Superior temporal gyrus (tissue), 1 donor: ENCODE data around the gene CACNA2D4.
A peak's percentile ranks its signal among the peaks of the same experiment; 100 is the strongest.

Source experiments
- DNase-seq: peaks from one replicate; pipeline ENCODE4 v3.0.0-alpha.2; 2016; ENCODE audit errors: extremely low spot score

CACNA2D4 gene

DNA sequence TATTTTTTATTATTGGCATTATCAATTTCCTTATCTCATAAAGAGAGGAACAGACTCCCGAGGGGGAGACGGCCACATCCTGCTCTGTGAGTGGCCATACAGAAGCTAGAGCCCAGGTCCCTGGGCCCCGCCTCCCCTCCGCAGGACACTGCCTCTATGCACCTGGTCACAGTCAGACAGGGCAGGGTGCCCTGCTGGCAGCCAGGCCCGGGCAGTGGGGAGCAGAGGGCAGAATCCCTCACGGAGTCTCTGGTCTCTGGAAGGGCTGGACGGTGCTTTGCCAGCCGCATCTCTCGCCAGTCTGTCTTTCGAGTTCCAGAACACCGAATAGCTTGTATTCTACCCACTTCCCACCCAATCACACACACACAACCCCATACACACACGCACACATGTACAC, 16.4 kb upstream of the CACNA2D4 start:
- DNase-seq, result no peak

DNA sequence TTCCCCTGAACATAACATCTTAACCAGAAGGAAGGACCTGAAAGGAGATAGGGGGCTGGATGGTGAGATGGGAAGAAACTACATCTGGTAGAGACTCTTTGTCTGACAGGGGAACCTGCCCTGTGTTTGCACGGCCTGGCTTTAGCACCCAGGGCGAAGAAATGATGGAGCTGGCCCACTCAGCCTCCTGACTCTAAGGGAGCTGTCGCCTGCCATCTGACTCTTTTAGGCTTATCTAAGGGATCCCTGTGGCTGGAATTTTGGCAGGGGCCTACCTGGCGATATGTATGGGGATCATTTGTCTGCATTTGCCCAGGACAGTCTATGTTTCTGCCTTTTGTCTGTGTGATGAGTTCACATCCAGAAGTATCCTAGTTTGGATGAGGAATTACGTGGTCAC, 15.6 kb upstream of the CACNA2D4 start:
- no peak for DNase-seq

DNA sequence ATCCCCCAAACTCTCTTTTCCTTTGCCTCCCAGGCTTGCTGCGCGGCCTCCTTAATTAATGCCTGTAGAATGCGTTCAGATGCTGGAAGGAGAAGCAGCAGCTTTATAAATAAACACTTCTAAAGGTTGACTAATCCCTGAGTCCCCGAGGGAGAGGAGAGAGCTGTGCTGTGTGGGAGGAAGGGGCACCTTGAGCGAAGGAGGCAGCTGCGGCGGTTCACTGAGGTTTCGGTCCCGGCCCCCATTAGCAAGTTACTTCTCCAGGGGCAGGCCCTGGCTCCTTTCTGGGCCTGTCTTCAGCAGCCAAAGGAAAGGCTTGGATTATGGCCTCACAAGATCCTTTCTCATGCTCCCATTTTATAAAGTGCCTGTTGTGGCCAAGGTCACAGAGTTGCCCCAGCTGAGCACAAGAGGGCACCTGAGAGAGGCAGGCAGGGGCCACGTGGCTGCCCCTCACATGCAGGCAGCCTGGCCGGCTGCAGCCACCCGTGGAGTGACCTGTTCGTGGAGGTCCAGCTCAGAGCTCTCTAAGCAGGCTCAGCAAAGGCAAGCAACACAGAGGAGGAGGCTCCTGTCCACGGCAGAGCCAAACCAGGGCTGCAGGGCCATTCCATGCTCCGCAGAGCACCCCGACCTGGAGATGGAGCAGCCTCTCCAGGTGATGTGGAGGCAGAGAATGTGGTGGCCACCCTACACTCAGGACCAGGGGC, 15.0 kb upstream of the CACNA2D4 start:
- DNase-seq, result no peak

DNA sequence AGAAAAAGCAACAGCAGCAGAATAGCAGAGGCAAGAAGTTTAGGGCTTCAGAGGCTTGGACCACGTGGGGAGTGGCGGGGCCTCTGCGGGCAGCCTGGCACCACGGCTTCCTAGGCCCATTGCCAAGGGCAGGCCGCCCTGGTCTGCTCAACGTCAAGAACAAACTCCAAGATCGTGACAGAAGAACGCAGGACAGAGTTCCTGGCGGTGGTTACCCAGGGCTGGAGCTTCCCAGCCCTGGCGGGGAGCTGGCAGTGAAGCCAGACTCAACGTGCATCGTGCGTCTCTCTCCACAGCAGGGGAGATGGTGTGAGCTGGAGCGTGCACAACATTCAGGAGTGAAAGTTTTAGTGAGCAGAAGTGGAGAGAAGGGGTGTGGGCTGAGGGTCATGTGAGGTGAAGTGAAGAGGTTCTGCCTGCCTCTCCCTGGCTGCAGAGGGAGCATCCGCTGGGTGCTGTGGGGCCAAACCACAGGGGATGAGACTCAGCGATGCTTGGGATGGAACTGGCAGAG, 13.9 kb upstream of the CACNA2D4 start:
- DNase-seq, result peak; percentile 59

DNA sequence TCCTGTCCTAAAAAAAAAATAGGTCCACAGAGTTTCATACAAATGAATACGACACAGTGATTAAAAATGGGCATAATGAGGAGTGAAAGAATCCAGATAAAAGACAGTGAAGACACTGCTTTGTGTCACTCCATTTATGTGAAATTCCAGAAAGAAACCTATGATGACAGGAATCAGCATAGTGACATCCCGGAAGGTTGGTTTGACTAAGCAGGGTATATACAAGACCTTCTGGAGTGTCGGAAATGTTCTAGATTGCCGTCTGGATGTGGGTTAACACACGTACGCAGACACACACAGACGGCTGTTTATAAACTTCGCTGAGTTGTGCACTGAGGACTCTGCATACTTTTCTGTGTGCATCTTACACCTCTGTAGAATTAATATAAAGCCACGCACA, 13.2 kb upstream of the CACNA2D4 start:
- DNase-seq, result no peak

DNA sequence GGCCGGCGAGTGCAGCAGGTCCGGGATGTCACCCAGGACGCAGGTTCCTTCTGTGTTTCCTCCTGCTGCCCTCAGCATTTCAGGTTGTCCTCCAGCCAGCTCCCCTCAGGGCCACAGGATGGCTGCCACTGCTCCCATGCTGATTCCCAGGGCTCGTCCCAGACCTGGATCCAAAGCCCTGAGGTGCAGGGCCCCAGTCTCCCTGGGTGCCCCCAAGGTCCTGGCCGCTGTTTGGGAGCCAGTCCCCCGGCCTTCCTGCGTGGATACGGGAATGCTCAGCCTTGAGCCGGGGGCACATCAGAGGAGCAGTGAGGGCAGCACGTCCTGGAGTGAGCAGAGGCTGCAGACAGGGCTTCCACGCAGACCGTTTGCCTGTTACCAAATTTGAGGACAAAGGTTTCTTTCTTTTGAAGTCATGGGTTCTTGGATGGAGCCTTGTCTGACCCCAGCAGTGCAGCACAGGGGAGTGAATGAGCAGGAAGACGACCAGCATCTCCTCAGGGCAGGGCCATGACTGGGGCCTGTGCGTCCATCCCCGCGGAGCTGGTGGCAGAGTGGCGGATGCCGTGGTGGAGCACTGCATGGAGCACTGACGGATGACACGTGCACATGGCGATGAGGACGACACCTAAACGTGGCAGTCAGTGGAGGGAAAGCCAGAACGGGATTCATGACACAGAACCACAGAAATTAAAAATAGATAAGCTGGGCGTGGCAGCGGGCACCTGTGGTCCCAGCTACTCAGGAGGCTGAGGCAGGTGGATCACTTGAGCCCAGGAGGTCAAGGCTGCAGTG, 12.5 kb upstream of the CACNA2D4 start:
- DNase-seq, result no peak

DNA sequence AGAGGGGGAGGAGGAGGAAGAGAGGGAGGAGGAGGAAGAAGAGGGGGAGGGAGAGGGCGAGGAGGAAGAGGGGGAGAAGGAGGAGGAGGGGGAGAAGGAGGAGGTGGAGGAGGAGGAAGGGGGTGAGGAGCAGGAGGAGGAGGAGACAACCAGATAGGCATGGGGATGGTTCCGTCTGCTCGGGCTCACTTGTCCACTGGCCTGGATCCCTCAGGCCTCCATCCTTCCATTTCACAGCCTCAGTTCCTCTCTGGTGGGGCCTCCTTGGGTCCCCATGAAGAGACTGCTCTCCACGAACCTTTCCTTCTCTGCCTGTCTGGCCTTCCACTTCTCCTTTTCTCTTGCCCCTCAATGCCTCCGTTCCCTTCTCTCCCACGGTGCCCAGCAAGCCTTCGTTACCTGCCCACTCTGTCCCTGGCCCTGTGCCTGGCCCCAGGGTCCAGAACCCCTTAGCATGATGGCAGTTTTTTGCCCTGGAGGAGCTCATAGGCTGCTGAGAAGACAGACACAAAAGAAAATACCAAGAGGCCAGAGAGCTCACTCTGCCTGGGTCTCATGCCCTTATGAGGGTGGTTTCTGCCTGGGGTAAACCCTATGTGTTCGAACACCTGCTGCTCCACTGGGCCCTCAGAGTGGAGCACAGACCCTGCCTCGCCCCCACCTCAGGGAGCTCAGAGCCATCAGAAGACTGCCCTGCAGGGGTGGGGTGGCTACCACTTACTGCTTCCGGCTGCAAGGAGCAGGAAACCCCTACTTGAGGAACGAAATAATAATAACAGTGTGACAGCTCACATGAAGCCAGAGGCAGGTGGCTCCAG, 11.7 kb upstream of the CACNA2D4 start:
- DNase-seq, result no peak

DNA sequence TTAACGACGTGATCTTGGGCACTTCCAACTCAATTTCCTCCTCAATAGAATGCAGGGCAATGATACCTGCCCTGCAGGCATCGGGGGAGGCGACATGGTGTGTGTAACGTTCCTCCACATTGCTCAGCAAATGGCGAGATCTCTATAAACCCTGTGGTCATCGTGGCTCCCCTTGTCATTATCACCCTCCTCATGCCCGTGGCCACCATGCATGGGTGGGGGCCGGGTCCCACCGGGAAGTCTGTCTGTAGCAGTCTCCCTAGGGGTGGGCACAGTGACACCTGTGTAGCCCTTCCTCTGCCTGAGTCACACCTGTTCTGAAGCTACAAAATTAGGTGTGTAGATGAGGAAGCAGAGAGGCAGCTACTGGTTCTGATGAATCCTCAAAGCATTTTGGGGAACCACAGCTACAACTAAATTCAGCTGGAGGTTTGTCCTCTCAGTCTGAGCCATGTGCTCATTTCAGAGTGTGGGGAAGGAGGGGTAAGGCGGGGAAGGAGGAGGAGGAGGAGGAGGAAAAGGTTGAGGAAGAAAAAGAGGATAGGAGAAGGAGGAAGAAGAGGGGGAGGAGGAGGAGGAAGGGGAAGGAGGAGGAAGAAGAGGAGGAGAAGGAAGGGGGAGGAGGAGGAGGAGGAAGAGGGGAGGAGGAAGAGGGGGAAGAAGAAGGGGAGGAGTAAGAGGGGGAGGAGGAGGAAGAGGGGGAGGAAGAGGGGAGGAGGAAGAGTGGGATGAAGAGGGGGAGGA, 11.0 kb upstream of the CACNA2D4 start:
- DNase-seq, result no peak

DNA sequence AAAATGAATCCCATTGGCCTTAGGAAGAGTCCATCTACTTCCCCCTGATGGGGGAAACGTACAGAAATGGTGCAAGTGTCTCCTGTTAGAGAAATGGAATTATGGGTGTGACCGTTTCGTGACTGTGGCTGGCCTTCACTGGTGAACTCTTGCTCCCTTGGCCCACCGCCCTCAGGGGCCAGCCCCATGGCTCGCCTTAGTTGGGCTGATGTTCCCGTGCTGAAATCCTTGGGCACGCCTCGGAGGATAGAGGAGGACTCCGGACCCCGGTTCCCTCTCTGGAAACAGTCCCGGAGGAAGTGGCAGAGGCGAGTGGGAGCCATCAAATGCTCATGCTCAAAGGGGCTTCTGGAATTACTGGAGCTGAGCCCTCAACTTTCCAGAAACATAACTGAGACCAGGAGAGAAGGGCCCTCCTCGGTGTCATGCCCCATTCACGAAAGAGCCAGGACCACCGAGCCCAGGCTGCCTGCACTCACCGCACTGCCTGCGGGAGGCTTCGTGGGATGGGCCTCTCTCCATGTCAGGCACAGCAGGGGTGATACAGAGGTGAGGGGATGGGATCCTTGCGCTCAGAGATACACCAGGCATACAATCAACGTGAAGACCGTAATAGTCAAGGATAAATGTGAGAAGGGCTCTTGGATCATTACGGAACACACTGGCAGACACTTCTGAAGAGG, 10.1 kb upstream of the CACNA2D4 start:
- no peak for DNase-seq

DNA sequence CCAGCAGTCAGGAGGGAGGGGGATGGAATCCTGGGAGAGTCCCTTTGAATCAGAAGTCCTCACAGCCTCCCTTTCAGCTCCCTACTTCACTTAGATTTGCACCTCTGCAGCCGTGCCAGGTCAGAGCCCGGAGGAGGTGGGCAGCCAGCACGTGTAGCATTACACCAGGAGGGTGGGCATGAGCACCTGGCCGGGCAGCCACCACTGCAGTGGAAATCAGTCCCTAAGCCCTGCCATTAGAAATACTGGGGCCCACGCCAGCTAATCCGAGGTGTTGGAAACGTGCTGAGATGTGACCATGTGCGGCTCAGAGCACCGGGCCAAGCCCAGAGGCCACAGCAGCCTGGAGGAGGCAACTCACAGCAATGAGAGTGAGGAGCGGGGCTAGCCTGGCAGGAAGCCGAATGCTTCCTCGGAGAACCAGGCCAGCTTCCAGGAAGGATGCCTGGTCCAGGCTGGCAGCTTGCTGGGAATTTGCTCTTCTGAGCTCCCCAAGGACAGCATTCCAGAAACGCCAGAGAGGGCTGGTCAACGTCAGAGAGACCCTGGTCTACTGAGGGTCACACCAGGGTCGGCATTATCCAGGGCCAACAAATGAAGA, 9.4 kb upstream of the CACNA2D4 start:
- no peak for DNase-seq

DNA sequence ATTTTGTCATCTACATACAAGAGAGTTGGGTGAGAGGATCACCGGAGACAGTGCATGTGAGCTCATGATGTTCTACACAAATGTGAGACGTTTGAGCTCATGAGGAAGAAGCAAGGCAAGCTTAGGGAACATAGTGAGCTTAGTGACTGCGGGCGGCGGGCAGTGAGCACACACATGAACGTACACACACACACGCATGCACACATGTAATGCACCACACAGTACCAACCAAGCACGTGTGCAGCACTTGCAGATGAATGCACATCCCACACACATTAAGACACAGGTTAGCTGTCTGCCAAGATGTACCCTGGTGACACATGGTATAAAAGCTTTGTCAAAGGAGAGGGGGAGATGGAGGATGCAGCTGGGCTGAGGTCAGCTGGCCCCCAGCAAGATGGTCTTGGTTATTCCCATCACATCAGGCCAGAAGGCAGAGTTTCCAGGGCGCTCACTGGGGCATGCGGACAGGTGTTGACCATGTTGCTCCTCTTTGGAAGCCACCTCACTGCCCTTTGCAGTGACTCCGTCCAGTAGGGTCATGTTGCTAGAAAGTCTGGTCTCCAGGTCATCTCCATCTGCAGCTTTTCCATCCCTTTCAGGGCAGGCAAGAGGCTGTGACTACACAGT, 8.7 kb upstream of the CACNA2D4 start:
- no peak for DNase-seq

DNA sequence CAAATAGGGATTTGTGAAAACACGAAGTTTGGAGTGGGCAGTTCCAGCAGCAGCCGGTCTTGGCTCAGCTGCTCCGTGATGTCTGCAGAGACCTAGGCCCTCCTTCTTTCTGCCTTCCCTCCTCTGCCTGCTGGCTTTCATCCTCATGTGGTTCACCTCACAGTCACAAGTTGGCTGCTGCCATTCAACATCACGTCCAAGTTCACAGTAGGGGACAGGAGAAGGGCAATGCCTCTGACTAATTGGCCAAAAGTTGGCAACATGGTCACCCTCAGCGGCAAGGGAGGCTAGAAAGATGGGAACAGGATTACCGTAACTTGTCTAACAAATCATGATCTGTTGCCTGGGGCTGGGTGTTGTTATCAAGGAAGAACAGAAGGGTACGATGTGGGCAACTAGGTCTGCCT, 7.8 kb upstream of the CACNA2D4 start:
- DNase-seq, result no peak

DNA sequence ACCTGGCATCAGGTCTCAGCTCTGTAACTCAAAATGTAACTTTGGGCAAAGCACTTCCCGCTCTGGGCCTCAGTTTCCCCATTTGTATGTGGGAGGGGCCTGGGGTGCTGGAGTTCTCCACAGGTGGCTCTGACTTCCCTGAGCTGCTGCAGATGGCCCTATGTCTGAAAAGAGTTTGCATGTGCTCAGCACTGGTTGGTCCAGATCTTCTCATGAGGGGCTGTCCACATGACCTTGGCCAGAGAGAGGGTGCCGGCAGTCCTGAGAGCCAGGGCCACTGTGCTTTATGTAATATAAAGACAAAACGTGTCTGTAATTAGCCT, 7.2 kb upstream of the CACNA2D4 start:
- no peak for DNase-seq

DNA sequence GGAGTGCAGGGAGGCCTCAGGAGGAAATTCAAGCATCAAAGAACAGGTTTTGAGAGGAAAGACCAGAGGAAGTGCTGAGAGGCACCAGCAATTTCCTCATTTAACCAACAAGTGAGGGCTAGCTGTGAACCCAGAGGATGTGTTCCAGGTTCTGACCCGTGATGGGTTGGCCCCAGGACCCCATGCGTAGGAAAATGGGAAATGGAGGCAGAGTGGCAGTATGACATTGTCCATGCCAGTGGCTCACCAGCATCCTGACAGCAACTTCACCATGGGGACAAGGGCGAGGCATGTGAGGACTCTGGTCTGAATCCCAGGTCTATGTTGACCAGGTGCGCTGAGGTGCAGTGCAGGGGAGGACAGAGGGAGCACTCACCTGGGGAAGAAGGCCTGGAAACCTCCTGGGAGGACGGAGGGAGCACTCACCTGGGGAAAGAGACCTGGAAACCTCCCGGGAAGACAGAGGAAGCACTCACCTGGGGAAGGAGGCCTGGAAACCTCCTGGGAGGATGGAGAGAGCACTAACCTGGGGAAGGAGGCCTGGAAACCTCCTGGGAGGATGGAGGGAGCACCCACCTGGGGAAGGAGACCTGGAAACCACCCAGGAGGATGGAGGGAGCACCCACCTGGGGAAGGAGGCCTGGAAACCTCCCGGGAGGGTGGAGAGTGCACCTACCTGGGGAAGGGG, 6.7 kb upstream of the CACNA2D4 start:
- DNase-seq, result no peak

DNA sequence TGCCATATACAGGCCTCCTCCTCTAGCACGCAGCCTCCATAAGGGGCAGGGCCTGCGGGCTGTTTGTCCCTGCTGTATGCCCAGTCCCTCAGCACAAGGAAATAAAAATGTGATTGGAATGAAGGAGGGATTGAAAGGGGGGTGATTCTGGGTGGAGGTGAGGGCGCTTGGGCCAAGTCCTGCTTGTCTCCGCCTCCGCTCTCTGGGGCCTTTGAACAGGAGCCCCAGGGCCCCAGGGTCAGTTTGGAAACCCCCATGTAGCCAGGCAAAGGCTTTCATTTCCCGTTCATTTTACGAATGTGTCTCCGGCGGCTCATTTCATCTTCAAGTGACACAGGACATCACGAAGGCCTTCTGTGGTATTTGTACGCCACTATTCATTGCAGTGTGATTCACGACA, 4.5 kb upstream of the CACNA2D4 start:
- no peak for DNase-seq

DNA sequence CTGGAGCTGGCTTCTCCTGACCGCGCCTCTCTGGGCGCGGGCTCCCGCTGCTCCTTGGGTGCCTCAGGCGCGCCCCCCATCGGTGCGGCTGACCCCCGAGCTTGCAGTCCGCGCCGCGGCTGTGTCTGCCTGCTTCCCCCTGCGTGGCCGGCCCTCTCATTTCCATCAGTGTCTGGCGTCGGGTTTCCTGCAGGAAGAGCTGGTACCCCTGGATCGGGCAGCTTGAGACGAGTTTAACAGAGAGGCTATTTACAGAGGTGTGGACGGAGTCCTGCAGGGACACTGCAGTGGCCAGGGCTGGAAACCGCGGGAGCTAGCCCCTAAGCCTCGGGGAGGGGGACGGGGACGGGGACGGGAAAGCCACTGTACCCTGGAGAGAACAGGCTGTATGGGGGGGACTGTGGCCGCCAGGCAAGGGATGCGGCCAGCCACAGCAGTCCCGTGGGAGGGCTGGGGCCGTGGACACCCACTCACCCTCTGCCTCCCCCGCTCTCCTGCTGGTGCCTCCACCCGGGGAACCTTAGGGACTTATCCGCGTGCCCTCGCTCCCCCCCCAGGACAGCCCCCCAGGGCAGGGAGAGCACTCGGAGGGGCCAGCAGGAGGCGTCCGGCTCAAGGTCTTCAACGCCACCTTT, 3.7 kb upstream of the CACNA2D4 start:
- DNase-seq, result no peak

DNA sequence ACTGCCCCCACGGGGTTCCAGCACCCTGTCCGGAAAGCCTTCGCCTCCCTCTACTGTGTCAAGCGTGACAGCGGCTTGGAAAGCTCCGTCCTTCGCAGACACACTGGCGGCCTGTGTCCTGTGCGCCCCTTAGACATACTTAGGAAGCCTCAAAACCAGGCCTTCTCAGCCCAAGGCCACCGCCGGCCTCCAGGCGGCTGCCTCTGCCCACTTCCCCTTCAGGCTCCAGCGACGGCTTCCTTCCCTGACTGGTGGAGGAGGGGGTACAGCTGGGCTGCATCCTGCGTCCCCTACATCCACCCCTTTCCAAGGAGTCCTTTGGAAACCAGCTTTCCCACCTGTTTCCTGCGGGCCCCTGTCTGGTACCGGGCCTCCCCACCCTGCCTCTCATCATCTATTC, 2.5 kb upstream of the CACNA2D4 start:
- DNase-seq, result no peak

DNA sequence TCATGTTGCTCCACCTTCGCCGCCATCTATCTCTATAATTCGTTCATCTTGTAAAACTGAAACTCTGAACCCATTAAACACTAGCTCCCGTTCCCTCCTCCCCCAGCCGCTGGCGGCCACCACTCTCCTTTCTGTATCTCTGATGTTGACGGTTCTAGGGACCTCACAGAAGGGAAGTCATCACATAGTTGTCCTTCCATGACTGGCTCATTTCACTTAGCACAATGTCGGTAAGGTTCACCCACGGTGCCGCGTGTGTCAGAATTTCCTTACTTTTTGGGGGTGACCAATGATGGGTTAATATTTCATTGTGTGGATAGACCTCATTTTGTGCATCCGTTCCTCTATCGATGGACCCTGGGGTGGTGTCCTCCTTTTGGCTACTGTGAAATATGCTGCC, 2.0 kb upstream of the CACNA2D4 start:
- no peak for DNase-seq

DNA sequence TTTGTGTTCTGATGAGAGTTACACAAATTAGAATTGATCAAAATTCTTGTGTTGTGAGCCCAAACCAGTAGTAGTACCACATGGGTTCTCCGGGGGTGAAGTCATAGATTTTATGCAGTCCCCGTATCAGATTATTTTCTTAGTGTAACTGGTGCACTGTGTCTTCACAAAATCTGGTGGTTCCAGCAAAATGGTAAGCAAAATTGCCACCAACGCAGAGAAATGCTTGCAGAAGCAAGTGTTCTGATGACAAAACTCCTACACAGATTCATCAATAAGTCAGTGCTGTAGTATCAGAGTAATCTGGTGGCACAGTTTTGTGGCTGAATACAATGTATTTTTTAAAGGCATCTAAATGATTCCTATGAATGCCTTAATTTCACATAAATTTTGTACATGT, 1.3 kb upstream of the CACNA2D4 start:
- DNase-seq, result peak; percentile 20
